ENCODE results near the gene ACOXL. TPM values are rescaled to one million over a fixed set of nuclear protein-coding genes. Genes with fewer than 3 reads are reported as not detected.

ACOXL gene
- total and polyA plus RNA-seq, 10 of the 15 experiments (the other 5 are each of a cell fraction or from before 2014, with no cell fraction given), result 0.05 to 1.3 (median 0.71) TPM

GRCh38 chr2:111046670-111047069 lies 314.3 kb downstream of the ACOXL start:
- ATAC-seq (no peak), FAIRE-seq (no peak), DNase-seq (ENCODE audit: low read depth, low spot score) (no peak)
- Histone ChIP-seq H3K27ac (ENCODE audit: control insufficient read depth, insufficient read depth) (no peak overlapping the region), H3K4me2 (ENCODE audit: control insufficient read depth, insufficient read depth) (no peak overlapping the region), H3K79me2 (ENCODE audit: control insufficient read depth, insufficient read depth, low read length) (no peaks in the 10 kb centered on the region), H3K9ac (ENCODE audit: control insufficient read depth, insufficient read depth, low read length) (no peak overlapping the region), H3K36me3 (ENCODE audit: control insufficient read depth in 2 of 2, insufficient read depth in 2 of 2, low read length in 1 of 2) (no peaks in the 10 kb centered on the region), H2AFZ (ENCODE audit: control insufficient read depth, low read depth, low read length) (no peak overlapping the region), H3K4me1 (ENCODE audit: control insufficient read depth, insufficient read depth, low read length) (peaks cover 17% of the 10 kb centered on the region), H3K4me3 (no peak overlapping the region), H4K20me1 (ENCODE audit: control insufficient read depth, insufficient read depth) (no peaks in the 10 kb centered on the region), H3K9me3 (replicated peaks; ENCODE audit: control insufficient read depth, insufficient read depth, low read length) (peaks cover 13% of the 10 kb centered on the region; the same call in 2 of the 3 replicates), H3K27me3 (replicated peaks in 1 of 2; ENCODE audit: control insufficient read depth in 2 of 2, insufficient read depth in 2 of 2, low read length in 1 of 2) (no peaks in the 10 kb centered on the region; a peak in 3 of 4 replicates)
- ChIA-PET SMC1A (ENCODE audit: uncharacterized antibody, unreplicated experiment) (no interaction called here), CTCF (no interaction called here), POLR2A (no interaction called here), RAD21 (ENCODE audit: unreplicated experiment) (no interaction called here)
- intact Hi-C loops (cut with micrococcal nuclease; ENCODE audit: unreplicated experiment), result no loop called here
- 44% methylated on average over 5 of the region's 5 CpGs for WGBS (ENCODE audit: insufficient coverage, insufficient replicate concordance, low lambda C conversion rate, missing lambda C conversion rate)
- BruUV-seq (replicated peaks), result no TSS peak
- in situ Hi-C loops (cut with MboI), result no loop called here
- TF ChIP-seq PBX3 (IDR thresholded peaks at IDR 0.05; ENCODE audit: insufficient replicate concordance, low read depth, low read length) (no peak), MXI1 (IDR thresholded peaks at IDR 0.05; ENCODE audit: low read depth, low read length) (no peak), MTA2 (IDR thresholded peaks at IDR 0.05; ENCODE audit: low read depth) (no peak), NFYA (IDR thresholded peaks at IDR 0.05; ENCODE audit: borderline replicate concordance, low read depth, low read length) (no peak), MEF2A (IDR thresholded peaks at IDR 0.05; ENCODE audit: insufficient read depth, low read depth, low read length) (no peak), ZBTB4 (CRISPR knock-in tag; IDR thresholded peaks at IDR 0.05) (no peak), NKRF (conservative IDR thresholded peaks at IDR 0.05) (no peak), LARP7 (IDR thresholded peaks at IDR 0.05) (no peak), SUZ12 (IDR thresholded peaks at IDR 0.05; ENCODE audit: unreplicated experiment) (no peak), MEF2B (IDR thresholded peaks at IDR 0.05; ENCODE audit: partially characterized antibody, poor library complexity, severe bottlenecking) (no peak), JUNB (IDR thresholded peaks at IDR 0.05) (no peak), BCL3 (IDR thresholded peaks at IDR 0.05; ENCODE audit: borderline replicate concordance, insufficient read depth, low read depth, low read length, poor library complexity, severe bottlenecking) (no peak), E2F8 (IDR thresholded peaks at IDR 0.05; ENCODE audit: low read depth, partially characterized antibody) (no peak)

Data from GM12878 (cell line).